GM21360 (cell line): ENCODE data around the gene THAP3.
"Not testable (repeated sequence)": the region's sequence is repeated elsewhere in the genome, so short reads cannot be mapped to it uniquely, and the experiment has no call there.

Experiments
- ATAC-seq: cut with Tn5 transposase; IDR thresholded peaks from one replicate; pipeline ENCODE4 v1.9.1; 2021; ENCODE audit warnings: mild to moderate bottlenecking, moderate library complexity; ENCODE audit not compliant: unreplicated experiment

The THAP3 gene

DNA sequence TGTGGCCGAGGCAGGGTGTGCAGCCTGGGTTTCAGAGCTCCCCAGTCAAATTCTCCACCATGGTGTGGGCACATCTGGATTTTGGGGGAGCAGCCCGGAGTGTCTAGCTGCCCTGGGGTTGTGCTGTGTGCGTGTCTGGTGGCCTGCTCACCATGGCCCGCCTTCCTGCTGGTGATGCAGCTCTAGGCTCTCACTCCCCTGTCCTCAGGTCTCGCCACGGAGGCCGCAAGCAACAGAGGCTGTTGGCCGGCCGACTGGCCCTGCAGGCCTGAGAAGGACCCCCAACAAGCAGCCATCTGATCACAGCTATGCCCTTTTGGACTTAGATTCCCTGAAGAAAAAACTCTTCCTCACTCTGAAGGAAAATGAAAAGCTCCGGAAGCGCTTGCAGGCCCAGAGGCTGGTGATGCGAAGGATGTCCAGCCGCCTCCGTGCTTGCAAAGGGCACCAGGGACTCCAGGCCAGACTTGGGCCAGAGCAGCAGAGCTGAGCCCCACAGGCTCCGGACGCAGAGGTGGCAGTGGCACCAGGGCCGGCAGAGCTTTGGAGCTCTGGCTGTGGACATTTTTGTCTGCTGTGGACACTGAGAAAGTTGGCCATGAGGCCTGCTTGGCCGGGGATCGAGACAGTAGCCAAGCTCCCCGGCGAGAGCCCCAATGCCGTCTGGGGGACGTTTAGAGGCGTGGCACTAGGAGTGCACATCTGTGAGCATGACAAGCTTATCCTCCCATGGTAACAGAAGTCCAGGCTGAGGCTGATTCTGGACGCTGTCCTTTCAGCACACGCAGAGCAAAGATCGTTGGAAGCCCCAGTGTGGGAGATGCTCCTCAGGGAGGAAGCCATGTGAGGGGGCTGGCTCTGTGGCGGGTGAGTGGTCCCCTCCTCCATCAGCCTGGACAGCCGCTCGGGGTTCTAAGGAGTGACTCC is 8.2 kb downstream of the THAP3 start:
- no peak for ATAC-seq

GRCh38 chr1:6634371-6635052 is 9.8 kb downstream of the THAP3 start:
- ATAC-seq = no peak

DNA sequence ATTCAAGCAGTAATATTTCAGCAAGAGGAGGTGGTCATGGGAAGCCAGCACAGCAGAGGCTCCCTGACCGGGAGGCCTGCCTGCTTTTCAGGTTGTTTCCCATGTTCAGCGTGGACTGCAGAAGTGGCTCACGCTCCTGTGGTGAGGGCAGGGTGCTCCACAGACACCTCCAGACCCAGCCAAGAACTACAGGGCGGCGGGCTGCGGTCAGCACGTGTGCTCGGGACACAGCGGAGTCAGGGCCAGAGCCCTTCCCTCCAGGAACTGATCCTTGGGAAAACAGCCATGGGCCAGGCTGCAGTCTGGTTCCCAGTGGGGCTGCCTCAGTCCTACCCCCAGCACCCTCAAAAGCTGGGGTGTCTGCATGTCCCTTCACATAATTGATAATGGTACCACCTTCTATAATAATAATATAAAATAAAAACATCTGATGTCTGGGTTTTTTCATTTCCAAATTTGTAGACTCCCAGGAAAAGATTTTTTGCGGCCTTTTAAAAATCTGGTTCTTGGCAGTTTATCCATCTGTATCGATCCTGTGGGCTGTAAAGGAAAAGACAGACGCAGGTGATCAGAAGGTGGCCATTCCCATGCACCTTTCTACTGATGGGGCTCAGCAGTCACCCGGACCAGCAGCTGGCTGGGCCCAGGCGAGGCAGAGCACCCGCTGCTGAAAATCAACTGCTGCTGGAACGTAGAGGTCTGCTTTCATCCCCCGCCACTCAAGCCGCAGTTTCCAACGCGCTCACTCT is 10.7 kb downstream of the THAP3 start:
- no peak for ATAC-seq

GRCh38 chr1:6635910-6636760 is 11.5 kb downstream of the THAP3 start:
- no peak for ATAC-seq

DNA sequence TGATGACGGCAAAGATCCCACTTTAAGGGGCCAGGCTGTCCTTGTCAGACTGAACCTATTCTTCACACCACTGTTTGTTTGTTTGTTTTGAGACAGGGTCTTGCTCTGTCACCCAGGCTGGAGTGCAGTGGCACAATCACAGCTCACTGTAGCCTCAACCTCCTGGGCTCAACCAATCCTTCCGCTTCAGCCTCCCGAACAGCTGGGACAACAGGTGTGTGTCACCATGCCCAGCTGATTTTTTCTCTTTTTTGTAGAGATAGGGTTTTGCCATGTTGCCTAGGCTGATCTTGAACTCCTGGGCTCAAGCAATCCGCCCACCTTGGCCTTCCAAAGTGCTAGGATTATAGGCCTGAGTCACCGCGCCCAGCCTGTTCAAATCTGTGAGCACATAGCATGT is 12.1 kb downstream of the THAP3 start:
- not testable (repeated sequence) for ATAC-seq

- no peak for ATAC-seq
These were observed 13.1 kb downstream of the THAP3 start for GRCh38 chr1:6637770-6638169.

GRCh38 chr1:6638226-6638625 is 13.6 kb downstream of the THAP3 start:
- no peak for ATAC-seq

DNA sequence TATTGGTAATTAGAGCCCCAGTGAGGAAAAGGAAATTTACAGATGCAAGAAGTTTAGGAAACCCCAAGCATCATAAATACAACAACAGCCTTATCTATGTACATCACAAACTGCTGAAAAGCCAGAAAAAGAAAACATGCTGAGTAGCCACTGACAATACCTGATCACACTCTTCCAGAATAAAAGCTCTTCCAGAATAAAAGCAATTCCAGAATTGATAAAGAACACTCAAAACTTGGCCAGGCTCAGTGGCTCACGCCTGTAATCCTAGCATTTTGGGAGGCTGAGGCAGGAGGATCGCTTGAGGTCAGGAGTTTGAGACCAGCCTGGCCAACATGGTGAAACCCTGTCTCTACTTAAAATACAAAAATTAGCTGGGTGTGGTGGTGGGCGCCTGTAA is 16.2 kb downstream of the THAP3 start:
- ATAC-seq = not testable (repeated sequence)

DNA sequence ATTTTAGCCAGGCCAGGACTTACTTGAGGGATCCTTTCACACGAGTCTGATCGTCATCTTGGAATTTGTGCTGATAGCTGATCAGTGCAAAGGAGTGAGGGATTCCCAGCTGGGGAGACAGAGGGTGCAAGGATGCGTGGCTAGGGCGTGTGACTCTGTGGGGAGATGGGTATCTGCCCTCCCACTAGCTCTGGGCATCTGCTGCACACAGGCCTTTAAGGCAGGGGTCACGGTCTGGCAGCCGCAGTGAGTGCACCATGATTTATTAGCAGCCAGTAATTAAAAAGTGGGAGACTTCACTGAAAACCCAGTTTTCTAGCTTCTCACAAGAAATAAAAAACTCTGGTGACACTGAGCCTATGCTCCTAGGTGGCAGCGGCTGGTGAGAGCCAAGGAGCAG is 20.4 kb downstream of the THAP3 start:
- ATAC-seq = no peak

DNA sequence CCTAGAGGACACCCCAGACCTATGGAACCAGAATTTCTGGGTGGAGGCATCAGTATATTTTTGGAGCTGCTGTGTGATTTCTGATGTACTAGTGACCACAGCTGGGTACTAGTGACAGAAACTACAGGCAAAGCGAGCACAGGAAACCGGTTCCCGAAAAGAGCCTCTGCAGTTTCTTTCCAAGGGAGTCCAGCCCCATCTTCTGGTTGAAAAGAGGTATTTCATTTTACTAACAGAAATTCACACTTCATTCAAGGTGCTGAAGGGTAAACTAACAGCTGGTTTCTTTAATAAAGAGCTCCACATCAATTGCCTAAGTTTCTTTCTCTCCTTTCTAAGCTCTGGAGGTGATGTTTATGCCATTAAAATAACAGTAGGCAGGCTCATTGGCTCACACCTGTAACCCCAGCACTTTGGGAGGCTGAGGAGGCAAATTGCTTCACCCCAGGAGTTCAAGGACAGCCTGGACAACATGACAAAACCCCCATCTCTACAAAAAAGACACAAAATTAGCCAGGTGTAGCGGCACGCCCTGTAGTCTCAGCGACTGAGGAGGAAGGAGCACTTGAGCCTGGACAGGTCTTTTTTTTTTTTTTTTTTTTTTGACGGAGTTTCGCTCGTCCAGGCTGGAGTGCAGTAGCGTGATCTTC is 22.0 kb downstream of the THAP3 start:
- no peak for ATAC-seq

DNA sequence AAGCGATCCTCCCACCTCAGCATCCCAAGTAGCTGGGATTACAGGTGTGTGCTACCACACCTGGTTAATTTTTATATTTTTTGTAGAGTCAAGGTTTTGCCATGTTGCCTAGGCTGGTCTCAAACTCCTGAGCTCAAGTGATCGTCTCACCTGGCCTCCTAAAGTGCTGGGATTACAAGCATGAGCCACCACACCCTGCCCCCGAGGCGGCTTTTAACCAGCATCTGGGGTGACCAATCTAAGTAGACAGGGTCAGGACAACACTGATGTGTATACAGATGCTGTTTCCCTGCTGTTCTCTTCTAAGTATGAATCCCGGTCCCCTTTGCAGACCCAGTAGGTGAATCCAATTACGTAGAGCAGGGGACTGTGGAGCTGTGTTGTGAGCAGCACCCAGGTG is 23.9 kb downstream of the THAP3 start:
- ATAC-seq = no peak

GRCh38 chr1:6651909-6652308 is 27.2 kb downstream of the THAP3 start:
- ATAC-seq = no peak

- no peak for ATAC-seq
These were observed 28.3 kb downstream of the THAP3 start for GRCh38 chr1:6652986-6653385.

GRCh38 chr1:6653436-6654290 is 29.0 kb downstream of the THAP3 start:
- no peak for ATAC-seq

- ATAC-seq = no peak
These were observed 32.5 kb downstream of the THAP3 start for GRCh38 chr1:6657138-6657537.

DNA sequence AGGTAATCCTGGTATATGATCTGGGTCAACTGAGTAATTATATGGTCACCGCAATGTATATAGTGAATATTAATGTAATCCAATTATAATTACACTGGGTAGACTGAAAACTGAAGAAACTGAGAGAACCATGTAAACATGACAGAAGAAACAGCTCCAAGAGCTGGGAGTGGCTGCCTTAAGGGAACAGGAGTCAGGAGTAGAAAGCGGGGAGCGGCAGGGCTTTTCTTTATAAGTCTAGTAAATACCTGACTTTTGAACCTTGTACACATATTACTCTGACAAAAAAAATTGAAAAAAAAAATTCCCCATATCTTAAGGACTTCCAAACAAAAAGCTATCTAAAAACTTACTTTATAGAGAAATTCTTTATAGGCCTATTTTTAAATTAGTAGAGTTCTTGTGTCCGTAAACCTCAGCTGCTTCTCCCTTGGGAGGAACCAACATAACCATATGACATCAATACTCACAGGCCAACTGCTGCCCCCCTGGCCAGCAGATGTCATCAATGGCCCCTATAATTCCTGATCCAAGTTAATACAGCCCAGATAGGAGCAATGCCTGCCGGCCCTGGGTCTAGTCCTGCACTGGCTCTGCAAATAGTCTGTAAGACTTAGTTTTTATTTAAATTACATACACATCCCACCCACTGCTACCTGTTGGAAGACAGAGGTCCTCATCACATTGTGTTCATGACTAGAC is 33.8 kb downstream of the THAP3 start:
- ATAC-seq = no peak

DNA sequence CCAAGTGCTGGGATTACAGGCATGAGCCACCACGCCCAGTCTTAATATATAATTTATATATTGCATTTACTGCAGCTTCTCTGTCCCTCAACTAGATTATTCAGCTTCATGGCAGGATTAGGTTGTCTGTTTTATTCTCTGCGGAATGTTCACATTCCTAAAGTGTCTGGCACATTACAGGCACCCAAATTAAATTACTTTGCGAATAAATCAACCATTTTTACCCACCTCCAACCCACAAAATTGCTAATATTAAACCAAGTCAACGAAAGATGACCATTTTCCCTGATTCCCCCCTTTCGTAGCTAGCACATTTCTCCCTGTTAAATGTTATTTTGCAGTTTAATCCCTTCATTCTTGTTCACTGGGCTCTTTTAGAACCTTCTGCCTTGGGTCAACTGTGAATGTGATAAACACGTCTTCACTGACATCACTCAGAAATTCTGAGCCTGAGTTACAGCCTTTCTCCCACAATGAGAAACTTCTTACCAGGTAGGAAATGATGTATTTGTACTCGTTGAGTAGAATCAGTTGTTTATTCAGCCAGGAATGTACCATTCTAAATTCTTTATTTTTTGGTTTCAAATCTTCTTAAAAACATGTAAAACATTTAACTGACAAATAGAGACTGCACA is 35.9 kb downstream of the THAP3 start:
- no peak for ATAC-seq

- not testable (repeated sequence) for ATAC-seq
These were observed 37.8 kb downstream of the THAP3 start for GRCh38 chr1:6662468-6662867.
